ENCODE data around the gene HOXA7.

Gene HOXA7

GRCh38 chr7:27170426-27171324, 14.2 kb upstream of the HOXA7 start:
- DNase-seq (ENCODE audit: low spot score): no peak

GRCh38 chr7:27169658-27170425, 13.4 kb upstream of the HOXA7 start:
- DNase-seq (ENCODE audit: low spot score): no peak

DNA sequence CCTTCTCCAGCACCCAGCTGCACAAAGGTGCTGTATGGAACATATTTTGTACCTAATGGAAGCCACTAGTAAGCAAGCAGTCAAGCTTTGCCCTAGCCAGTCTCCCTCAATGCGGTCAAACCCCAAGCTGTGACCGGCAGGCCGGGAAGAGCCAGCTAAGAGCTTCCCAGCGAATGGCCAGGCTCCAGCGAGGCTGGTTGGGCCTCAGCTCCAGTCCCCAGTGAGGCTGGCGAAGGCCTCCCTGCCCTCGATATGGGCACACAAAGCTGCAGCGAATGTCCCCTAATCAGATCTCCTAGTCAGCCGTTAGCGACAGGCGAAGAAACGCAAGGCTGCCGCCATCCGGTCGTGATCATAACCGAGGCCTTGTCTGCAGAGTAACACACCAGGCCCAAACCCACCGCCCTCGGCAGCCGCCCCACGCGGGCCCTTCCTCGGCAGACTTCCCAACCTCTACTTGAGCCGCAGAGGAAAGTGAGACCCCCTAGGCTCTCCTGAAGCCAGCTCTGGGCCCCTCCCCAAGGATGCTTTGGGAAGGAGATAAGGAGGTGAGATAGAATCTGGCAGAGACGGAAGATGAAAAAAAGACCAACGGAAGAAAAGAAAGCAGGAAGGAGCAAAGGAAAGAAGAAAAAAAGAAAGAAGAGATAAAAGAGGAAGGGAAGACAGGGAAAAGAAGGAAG, 11.9 kb upstream of the HOXA7 start:
- DNase-seq (ENCODE audit: low spot score): no peak

DNA sequence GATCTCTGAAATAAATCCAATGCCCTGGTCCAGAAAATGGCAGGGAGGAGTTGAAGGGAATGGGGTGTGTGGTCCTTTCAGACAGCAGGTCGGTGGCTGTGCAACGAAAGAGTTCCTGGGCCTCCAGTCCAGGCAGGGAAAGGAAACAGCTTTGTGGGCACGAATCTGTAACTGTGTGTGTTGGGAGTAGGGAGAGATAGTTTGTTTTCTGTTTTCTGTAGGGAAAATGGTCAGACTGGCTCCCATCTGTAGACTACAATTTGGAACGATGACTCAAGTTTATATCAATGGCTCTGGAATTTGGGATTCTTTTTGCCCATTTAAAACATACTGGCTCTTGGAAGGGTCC, 11.4 kb upstream of the HOXA7 start:
- DNase-seq (ENCODE audit: low spot score): no peak

DNA sequence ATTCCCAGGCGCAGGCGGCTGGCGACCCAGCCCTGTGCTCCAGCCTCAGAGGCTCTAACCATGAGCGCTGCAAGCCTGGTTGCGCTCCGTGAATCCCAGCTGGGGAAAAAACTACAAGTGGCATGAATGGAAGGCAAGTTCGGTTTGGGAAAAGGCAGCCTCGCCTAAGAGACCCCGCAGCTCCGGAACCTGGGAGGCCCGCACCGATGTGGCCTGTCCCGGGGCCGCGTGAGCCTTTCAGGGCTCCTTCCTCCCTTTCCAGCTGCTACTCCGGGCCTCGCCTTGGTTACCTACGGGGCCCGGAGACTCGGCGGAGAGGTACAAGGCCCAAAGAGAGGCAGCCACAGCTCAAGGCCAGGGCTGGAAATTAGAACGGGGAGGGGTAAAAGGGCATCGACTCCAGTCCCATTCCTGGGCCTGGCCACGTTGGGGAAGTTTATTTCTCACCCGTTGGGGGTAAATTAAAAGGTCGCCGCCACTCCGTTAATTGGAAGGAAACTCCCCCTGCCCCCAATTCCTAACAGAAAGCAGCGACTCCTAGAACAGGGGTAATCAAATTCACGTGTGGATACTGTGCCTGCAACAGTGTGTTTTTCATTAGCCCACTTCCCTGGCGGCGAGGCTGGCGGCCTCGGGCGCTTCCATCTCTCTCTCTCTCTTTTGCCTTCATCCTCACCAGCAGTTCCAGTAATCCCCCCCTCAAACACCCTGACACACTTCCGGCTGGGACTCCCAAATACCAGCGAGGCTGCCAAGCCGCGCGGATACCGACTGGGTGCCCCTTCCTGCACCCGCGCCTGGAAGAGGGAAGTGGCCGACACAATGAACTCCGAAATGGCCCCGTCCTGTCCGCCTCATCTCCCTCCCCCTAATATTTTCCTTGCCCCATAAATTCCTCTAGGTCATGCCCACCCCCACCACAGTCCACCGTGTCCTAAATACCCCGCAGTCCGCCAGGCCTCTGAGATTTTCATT, 10.3 kb upstream of the HOXA7 start:
- no peak for DNase-seq (ENCODE audit: low spot score)

DNA sequence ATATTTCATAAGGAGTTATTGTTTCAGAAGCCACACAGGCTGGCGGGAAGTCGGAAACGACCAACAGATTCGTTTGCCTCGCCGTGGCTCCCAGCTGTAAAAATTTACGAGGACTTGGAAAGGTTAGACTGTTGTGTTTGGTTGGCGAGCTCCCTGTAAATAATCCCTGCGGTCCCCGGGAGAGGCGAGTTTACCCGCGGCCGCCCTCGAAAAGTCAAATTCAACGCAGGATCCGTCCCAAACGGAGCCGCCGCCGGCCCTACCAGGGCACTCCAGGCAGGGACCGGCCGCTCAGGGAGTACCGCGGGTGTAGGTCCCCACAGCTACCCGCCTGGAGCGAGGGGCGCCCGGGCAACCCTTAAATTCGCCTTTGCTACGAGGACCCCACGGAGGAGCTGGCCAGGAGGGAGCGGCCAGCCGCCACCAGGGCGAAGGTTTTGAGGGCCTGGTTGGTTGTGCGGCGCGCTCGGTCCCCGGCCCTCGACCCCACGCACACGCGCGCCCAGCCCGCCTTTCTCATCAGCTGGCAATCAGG, 9.6 kb upstream of the HOXA7 start:
- no peak for DNase-seq (ENCODE audit: low spot score)

DNA sequence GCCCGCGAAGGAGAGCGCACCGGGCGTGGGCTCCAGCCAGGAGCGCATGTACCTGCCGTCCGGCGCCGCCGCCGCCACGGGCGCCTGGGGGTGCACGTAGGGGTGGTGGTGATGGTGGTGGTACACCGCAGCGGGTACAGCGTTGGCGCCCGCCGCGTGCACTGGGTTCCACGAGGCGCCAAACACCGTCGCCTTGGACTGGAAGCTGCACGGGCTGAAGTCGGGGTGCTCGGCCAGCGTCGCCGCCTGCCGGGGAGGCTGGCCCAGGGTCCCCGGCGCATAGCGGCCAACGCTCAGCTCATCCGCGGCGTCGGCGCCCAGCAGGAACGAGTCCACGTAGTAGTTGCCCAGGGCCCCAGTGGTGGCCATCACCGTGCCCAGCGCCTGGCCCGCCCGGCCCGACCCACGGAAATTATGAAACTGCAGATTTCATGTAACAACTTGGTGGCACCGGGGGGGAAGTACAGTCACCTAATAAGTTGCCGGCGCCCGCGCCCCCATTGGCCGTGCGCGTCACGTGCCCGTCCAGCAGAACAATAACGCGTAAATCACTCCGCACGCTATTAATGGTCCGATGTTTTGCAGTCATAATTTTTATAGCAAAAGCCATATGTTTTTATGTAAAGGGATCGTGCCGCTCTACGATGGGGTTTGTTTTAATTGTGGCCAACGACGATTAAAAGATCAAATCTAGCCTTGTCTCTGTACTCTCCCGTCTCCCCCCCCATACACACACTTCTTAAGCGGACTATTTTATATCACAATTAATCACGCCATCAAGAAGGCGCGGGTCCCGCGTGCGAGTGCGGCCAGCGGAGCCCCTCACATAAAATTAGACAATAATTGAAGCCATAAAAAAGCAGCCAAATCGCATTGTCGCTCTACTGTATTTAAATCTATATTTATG, 8.9 kb upstream of the HOXA7 start, which contains the start of gene HOXA9:
HOXA9 (minus strand) TSS at position 449 of the 907 bp plus-strand sequence; CDS start at position 369, 80 bp downstream.
- no peak for DNase-seq (ENCODE audit: low spot score)

DNA sequence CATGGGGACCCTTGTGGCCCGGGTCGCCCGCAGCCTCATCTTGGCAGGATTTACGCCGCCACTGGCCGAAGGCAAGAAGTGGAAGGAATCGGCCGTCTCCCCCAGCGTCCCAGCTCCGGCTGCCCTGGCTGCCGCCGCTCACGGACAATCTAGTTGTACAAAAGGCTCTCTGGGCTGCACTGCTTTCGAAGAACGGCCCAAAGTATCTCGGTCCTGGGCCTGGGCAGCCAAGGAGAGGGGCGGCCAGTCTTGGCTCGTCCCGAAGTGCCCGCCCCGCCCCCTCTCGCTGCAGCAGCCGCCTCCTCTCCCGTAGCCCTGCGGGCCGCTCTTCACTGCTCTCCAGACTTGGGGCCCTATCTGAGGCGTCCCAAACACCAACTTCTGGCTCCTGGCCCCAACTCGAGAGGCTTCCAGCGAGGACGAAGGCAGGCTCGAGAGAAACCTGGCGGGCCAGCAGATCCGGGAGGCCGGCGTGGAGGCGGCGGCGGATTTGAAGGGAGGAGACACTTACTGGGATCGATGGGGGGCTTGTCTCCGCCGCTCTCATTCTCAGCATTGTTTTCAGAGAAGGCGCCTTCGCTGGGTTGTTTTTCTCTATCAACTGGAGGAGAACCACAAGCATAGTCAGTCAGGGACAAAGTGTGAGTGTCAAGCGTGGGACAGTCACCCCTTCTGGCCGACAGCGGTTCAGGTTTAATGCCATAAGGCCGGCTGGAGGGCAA, 8.1 kb upstream of the HOXA7 start:
- no peak for DNase-seq (ENCODE audit: low spot score)

GRCh38 chr7:27164045-27164366, 7.5 kb upstream of the HOXA7 start:
- DNase-seq (ENCODE audit: low spot score): no peak

DNA sequence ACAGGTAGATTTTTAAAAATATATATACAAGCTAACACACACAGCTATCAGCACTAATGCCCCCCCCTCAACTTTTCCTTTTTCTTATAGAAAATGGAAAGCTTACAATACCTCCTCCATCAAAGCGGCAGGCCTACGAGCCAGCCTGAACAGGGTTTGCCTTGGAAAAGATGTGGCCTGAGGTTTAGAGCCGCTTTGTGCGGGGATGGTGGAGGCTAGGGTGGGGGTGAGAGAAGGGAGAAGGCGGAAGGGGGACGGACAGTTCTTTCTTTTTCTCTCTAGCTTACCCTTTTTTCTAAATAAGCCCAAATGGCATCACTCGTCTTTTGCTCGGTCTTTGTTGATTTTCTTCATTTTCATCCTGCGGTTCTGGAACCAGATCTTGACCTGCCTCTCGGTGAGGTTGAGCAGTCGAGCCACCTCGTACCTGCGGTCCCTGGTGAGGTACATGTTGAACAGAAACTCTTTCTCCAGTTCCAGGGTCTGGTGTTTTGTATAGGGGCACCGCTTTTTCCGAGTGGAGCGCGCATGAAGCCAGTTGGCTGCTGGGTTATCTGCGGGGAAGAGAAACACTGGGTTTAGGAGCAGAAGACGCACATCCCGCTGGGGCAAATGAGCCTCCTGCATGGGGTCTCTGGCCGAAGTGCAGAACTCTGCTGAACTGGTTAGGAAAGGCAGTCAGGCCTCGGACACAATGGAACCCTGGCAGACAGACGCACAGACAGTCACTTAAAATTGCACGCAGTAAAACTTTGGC, 7.0 kb upstream of the HOXA7 start:
- DNase-seq (ENCODE audit: low spot score): no peak

- no peak for DNase-seq (ENCODE audit: low spot score)
Observed at GRCh38 chr7:27162561-27163287, 6.2 kb upstream of the HOXA7 start.

DNA sequence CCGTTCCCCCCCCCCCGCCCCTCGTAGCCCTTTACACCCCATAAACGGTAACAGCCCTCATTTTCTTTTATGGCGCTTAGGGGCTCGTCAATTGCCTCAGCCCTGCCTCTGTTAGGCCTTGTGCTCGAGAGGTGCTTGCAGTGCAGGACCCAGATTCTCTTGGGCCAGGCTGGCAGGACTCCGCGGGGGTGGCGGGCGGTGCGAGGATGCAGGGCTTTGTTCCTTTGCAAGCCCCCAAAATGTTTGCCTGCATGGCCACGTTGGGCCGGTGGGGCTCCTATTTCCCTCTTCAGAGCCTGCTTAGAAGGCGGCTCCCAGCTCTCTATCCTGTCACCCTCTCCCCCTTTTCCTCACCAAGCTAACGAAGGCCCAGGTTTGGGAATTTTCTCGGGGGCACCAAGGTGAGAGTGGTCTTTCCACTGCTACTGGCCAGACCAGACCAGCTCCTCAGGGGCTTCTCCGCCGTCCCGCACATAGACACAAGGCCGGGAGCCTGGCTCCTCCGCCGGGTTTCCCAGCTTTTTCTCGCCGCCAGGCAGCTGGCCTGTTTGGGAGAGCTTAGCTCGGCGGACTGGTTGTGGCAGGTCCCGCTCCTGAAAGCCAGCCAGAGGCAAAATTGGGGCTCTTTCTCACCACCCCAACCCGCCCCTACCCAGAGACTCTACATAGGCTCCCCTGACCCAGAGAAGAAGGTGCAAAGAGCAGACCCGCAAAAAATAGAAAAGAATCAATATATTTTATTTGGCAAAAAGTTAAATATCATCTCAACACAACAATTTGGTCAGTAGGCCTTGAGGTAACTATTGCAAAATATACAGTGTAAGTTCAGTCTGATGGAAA, 5.5 kb upstream of the HOXA7 start:
- no peak for DNase-seq (ENCODE audit: low spot score)

GRCh38 chr7:27161214-27161720, 4.8 kb upstream of the HOXA7 start:
- DNase-seq (ENCODE audit: low spot score): no peak

DNA sequence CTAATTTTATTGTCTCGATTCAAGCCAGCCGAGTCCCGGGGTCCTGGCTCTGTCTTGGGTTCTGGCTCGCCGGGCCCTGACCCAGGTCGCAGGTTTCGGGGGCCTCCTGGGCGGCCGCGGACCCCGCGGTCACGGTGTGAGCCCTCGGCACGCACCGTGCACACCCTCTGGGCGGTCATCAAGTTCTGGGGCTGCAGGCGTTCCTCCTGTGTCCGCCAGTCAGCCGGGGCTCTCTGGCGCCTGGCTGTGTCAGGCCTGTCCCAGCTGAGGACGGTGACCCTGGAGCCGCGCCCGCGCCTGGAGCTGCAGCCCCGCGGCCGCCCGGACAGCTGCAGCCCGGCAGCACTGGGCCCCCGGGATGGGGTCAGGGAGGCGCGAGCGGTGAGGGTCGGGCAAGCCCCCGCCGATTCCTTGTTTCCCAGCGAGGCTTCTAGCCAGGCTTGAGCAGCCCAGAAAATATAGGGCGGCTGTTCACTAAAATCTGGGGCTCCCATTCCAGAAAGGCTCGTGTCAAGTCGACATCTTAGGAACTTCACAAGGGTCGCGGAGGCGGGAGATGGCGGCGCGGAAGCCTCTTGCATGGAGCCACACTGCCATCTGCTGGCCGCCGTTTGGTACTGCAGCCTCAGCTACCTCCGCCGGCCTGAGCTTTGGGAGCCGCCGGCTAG, 4.2 kb upstream of the HOXA7 start:
- DNase-seq (ENCODE audit: low spot score): peak; percentile 91

GRCh38 chr7:27160145-27160545, 3.7 kb upstream of the HOXA7 start:
- no peak for DNase-seq (ENCODE audit: low spot score)
